AG04450 (cell line): ENCODE data around the gene CARMIL1. TPM values are rescaled to one million over a fixed set of nuclear protein-coding genes. Genes with fewer than 3 reads are reported as not detected.

Experiments used
- CTCF ChIA-PET: fragments of 300-600, 350-600 bp; formaldehyde crosslinking; extraction: SDS; loops from one replicate; lab custom pipeline; 2022; ENCODE audit warnings: antibody characterized with exemption, inconsistent platforms; lab: Charles Lee
- POLR2A ChIA-PET: fragments of 350-600 bp; formaldehyde crosslinking; extraction: SDS; loops from one replicate; lab custom pipeline; 2021; ENCODE audit warnings: antibody characterized with exemption, inconsistent platforms; lab: Yijun Ruan, JAX
- DNase-seq: peaks from one replicate; pipeline ENCODE4 v3.0.0-alpha.2; 2011; ENCODE audit warnings: low read depth, low spot score
- H3K27ac ChIP-seq: one replicate; pipeline ENCODE4 v1.5.1; 2012; ENCODE audit warnings: low read depth, low read length, control low read depth
- H3K27me3 ChIP-seq: one replicate; pipeline ENCODE4 v1.6.0; 2012; ENCODE audit warnings: low read length; ENCODE audit not compliant: control insufficient read depth, insufficient read depth
- H3K4me3 ChIP-seq: 2 replicates; pipeline ENCODE4 v1.5.1; 2011; ENCODE audit warnings: mild to moderate bottlenecking, low read depth, low read length, control low read depth
- H3K9me3 ChIP-seq: 2 replicates; pipeline ENCODE4 v1.5.1; 2012; ENCODE audit warnings: low read length; ENCODE audit not compliant: control insufficient read depth, insufficient read depth
- polyA plus RNA-seq: library from polyadenylated mRNA; depleted of rRNA; stranded (reverse); fragments of >200 nt; gene quantifications from 2 replicates; pipeline ENCODE4 v1.2.3, GENCODE V29; 2011
- TF ChIP-seq, protein P1 (sequence below): IDR thresholded peaks from 2 replicates; pipeline ENCODE4 v1.5.1; 2011; ENCODE audit warnings: low read depth, low read length, control low read depth, inconsistent platforms

CARMIL1 gene
- polyA plus RNA-seq, 1 experiment = 0.55 TPM

GRCh38 chr6:25337431-25337830, 58.3 kb downstream of the CARMIL1 start:
- H3K27ac ChIP-seq = no peak overlapping the region
- CTCF ChIA-PET = no interaction called here
- no peaks in the 10 kb centered on the region for H3K9me3 ChIP-seq

DNA sequence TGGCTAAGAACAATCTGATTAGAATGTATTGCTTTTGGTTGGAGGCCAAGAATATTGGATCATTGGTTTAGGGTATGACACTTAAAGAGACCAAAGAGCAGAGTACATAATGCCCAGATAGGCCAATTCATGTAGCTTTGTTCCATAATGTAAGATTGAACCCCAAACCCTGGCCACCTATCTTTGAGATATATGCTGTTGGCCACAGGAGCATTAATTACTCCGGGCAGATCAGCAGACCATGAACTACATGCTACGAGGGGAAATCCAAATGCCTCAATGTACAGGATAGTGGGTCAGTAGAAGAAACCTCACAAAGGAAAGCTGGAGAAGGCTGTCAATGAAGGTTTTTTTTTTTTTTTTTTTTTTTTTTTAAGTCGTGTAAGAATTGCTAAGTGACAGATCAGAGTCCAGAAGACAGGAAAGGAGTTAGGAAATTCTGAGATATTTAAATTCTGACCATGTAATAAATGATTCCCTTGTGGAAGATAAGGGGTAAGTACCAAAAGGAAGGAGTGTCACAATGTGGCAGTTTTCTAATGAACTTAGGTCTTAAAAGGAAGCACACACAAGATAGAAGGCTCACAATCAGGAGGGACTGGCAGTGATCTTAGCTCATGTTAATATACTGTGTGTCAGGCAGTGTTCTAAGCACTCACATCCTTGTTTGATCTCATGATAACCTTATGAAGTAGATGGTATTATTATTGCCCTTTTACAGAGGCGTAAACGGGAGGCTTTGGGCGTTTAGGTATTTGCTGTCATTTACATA, 61.4 kb downstream of the CARMIL1 start:
- TF ChIP-seq, protein P1, sequence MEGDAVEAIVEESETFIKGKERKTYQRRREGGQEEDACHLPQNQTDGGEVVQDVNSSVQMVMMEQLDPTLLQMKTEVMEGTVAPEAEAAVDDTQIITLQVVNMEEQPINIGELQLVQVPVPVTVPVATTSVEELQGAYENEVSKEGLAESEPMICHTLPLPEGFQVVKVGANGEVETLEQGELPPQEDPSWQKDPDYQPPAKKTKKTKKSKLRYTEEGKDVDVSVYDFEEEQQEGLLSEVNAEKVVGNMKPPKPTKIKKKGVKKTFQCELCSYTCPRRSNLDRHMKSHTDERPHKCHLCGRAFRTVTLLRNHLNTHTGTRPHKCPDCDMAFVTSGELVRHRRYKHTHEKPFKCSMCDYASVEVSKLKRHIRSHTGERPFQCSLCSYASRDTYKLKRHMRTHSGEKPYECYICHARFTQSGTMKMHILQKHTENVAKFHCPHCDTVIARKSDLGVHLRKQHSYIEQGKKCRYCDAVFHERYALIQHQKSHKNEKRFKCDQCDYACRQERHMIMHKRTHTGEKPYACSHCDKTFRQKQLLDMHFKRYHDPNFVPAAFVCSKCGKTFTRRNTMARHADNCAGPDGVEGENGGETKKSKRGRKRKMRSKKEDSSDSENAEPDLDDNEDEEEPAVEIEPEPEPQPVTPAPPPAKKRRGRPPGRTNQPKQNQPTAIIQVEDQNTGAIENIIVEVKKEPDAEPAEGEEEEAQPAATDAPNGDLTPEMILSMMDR = no peak
- Histone ChIP-seq H3K4me3 (no peak overlapping the region), H3K27me3 (no peaks in the 10 kb centered on the region), H3K9me3 (no peaks in the 10 kb centered on the region), H3K27ac (no peak overlapping the region)
- no peak for DNase-seq
- ChIA-PET POLR2A (no interaction called here), CTCF (interaction anchor here (0.6 kb wide), 1 partner anchor 21 kb away, joined by 4 read pairs; no protein-coding TSS in a partner anchor)

More at GRCh38 chr6:25337431-25337830, 58.3 kb downstream of the CARMIL1 start:
- TF ChIP-seq, protein P1 = no peak
- no peak for DNase-seq
- POLR2A ChIA-PET = no interaction called here
- no peaks in the 10 kb centered on the region for H3K27me3 ChIP-seq
- no peak overlapping the region for H3K4me3 ChIP-seq

- H3K4me3 ChIP-seq = no peak overlapping the region
- ChIA-PET CTCF (no interaction called here), POLR2A (no interaction called here)
- no peak overlapping the region for H3K27ac ChIP-seq
- H3K9me3 ChIP-seq = no peaks in the 10 kb centered on the region
- DNase-seq = no peak
- TF ChIP-seq, protein P1 = no peak
- H3K27me3 ChIP-seq = no peaks in the 10 kb centered on the region
Measured at GRCh38 chr6:25341203-25341552, 62.0 kb downstream of the CARMIL1 start.

DNA sequence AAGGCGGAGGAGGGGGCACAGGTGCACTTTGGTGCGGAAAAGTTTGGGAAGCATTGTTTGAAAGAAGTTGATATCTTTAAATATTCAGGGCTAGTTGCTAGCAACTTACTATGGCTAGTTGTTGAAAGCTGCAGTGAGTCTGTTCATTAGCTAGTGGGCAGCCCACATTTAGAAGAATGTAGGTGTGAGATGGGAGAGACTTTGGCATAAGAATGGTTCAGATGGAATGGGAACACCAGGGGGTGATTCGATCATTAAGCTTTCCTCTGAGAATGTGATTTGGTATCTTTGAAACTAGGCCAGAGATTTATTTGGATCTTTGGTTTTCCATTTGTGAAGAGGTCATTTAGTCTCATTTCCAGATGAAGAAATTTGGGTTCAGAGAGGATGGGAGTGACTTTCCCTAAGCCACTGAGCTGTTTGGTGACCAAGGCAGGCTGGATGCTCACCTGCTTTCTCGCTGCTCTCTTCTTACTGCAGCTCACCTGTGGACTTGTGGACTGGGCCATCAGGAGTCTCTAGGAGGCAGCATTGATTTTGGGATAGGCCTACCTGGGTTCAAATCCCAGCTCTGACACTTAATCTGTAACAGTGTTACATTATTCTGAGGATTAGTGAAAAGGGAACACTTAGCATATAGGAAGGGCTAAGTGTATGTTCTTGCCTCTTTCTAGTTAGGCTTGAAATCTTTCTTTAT, 62.9 kb downstream of the CARMIL1 start:
- DNase-seq = no peak
- ChIA-PET CTCF (no interaction called here), POLR2A (no interaction called here)
- Histone ChIP-seq H3K27me3 (no peaks in the 10 kb centered on the region), H3K27ac (no peak overlapping the region), H3K4me3 (no peak overlapping the region), H3K9me3 (no peaks in the 10 kb centered on the region)
- TF ChIP-seq, protein P1 = no peak

GRCh38 chr6:25342802-25343201, 63.6 kb downstream of the CARMIL1 start:
- H3K27ac ChIP-seq = no peak overlapping the region
- H3K9me3 ChIP-seq = no peaks in the 10 kb centered on the region
- ChIA-PET POLR2A (no interaction called here), CTCF (interaction anchor here (0.6 kb wide), 1 partner anchor 53 kb away, joined by 9 read pairs; no protein-coding TSS in a partner anchor)
- TF ChIP-seq, protein P1 = no peak
- no peak overlapping the region for H3K4me3 ChIP-seq
- H3K27me3 ChIP-seq = no peaks in the 10 kb centered on the region
- no peak for DNase-seq
